Jurkat, Clone E6-1 (cell line): Measurements from ENCODE around the gene ADGRL2. TPM values are rescaled to one million over a fixed set of nuclear protein-coding genes. Genes with fewer than 3 reads are reported as not detected.

ENCODE experiments used
- DNase-seq: peaks from one replicate; pipeline ENCODE4 v3.0.0-alpha.2; 2011; ENCODE audit warnings: low read depth, low spot score
- H3K4me3 ChIP-seq: 2 replicates; pipeline ENCODE4 v1.5.1; 2011; ENCODE audit warnings: mild to moderate bottlenecking, low read length, control low read depth, moderate library complexity
- polyA plus RNA-seq: library from polyadenylated mRNA; unstranded; fragments of >200 nt; gene quantifications from one replicate; pipeline ENCODE4 v1.2.1, GENCODE V29; 2012; ENCODE audit warnings: missing spikeins; ENCODE audit not compliant: insufficient read length, insufficient read depth

The ADGRL2 gene
- polyA plus RNA-seq = 1.3 TPM

DNA sequence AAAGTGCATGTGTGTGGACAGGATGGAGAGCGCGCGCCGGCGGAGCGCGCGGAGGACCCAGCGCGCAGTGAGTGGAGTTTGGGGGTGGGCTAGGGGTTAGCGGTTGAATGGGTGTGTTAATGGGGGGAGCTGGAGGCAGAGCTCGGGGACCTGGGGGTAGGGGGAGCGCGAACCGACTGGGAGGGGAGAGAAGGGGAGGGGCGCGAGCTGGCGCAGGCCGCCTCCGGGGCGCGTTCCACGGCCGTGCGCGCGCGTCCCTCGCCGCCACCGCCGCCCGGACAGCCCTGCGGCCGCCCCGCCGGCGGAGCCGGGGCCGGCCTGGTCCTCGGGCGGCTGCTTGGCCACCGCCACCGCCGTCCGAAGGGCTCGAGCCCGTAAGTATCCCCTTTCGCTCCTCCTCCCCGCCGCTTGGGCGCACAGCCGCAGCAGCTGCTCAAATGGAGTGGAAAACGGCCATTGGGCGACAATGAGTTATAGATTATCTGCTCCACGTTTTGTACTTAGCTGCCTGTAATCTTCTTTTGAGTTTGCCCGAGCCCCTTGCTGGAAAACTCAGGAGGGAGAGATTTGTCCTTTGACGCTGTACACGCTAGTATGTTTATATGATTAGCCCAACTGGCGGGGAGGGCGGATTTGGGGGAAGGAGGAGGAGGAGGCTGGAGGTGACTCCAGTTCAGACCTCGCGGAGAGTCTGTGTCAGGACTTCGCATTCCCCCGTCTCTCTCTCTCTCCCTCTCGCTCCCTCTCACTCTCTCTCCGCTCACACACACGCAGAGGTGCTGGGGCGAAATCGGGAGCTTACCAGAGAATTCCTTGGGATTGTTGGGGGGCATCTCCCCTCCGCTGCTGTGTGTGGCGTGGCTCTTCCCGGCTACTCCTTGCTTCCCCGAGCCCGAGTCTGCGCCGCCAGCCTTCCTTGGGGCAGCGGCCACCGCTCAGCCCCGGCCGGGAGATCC, at the start of gene ADGRL2:
Gene ADGRL2 (plus strand): TSS at position 240 of the 956 bp plus-strand sequence. CDS start 36,051 bp downstream, outside the sequence.
- H3K4me3 ChIP-seq = peak within 1 kb of the TSS; percentile 24
- peak; percentile 14 for DNase-seq

GRCh38 chr1:81752840-81753239, 47.9 kb upstream of the ADGRL2 start:
- DNase-seq = no peak
- H3K4me3 ChIP-seq = no peak overlapping the region

- no peak for DNase-seq
- H3K4me3 ChIP-seq = no peak overlapping the region
These were observed 46.3 kb upstream of the ADGRL2 start for GRCh38 chr1:81754424-81754823.

DNA sequence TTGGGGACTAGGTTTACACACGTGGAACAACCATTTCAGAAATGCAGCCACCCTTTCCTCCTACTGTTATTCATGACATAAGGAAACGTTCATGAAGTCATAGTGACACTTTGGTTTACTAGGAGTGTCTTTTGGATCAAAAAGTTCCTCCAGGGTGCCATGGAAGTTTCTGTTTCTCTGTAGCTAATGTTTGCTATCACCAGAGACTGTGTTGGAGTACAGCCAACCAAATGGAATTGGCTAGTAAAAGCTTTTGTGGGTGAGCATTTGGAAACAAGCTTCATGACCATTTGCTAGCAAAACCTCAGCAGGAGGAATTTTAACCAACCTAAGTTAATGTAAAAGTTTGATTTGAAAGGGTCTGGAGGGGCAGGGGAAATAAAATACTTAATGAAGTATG, 43.9 kb upstream of the ADGRL2 start:
- H3K4me3 ChIP-seq = no peak overlapping the region

GRCh38 chr1:81757398-81758020, 43.2 kb upstream of the ADGRL2 start:
- no peak overlapping the region for H3K4me3 ChIP-seq
- no peak for DNase-seq

More for the DNA sequence above, 43.9 kb upstream of the ADGRL2 start:
- DNase-seq = no peak

DNA sequence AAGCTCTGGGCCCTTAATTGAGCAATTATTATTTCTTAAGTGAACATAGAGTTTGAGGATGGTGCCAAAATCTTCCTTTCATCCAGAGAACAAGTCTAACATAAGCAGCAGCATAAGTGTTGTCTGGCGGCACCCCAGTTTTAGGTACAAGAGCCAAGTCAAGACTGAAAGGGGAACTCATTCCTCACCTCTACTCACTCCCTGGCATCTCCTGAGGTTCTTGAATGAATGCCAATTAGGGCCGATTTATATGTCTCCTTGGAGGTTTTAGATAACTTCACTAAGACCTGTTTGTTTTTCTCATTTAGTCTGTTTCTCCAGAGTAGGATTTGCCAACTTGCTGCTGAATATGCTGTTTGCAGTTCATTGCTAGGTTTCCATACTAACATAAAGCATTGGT, 42.6 kb upstream of the ADGRL2 start:
- DNase-seq = no peak
- H3K4me3 ChIP-seq = no peak overlapping the region

DNA sequence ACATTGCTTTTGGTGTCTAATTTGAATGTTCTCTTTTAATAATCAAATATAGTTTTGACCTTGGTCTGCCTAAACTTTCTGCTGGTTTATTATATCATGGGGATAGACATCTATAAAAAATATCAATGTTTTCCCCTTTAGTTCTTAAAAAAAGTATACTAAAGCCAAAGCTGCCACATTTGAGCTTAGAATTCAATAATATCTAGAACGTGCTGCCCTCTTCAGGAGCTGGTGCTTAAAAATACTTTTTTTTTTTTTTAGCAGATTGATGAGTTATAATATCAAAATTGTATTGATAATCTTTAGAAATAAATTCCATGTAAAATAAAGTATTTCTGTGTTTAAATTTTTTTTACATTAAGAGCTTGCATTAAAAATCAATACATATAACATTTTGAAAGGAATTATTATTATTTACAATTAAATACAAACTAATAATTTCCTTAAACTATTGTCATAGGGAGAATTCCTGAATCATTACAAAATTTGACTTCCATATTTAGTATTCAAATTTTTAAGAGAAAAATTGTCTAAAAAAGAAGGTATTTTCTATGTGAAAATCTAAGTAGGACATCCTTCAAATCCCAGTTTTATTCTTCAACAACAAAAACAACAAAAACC, 40.1 kb upstream of the ADGRL2 start:
- no peak for DNase-seq
- H3K4me3 ChIP-seq = no peak overlapping the region

DNA sequence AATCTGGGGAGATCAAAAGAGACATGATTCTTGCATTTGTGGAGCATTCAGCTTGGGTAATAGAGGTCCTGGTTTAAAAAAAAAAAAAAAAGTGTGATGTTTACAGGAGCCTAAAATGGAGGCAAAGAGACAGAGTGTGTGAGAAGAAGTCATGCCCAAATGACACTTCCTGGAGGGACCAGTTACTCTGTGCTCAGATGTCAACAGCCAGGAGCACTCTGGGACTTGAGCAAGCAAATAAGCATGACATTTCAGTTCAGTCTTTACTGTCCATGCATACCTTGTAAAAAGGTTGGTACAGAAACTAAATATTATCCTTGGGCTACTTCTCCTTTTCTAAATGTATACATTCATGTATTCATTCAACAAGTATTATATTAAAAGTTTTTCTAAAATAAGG, 25.2 kb upstream of the ADGRL2 start:
- no peak for DNase-seq
- H3K4me3 ChIP-seq = no peak overlapping the region

- no peak overlapping the region for H3K4me3 ChIP-seq
- DNase-seq = no peak
These were observed 19.9 kb upstream of the ADGRL2 start for GRCh38 chr1:81780705-81781454.

- no peak overlapping the region for H3K4me3 ChIP-seq
These were observed 19.0 kb upstream of the ADGRL2 start for GRCh38 chr1:81781749-81782148.

DNA sequence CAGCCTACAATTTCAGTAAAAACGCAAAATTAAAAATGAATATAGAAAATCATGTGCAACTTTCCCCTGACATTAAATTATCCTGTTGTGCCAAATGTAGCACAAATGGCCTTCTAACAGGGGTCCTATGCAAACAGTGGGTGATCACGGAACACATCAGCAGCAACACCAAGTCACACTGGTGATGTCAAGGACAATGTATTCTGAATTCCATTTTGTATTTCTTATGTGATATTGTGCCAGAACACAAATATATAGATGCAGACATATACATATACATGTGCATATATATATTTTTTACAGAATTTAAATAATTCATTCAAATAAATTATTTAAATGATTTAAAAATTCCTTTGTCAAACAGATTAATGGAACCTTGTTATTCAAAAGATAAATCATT, 8.6 kb upstream of the ADGRL2 start:
- no peak overlapping the region for H3K4me3 ChIP-seq
- DNase-seq = no peak

More at GRCh38 chr1:81781749-81782148, 19.0 kb upstream of the ADGRL2 start:
- no peak for DNase-seq

DNA sequence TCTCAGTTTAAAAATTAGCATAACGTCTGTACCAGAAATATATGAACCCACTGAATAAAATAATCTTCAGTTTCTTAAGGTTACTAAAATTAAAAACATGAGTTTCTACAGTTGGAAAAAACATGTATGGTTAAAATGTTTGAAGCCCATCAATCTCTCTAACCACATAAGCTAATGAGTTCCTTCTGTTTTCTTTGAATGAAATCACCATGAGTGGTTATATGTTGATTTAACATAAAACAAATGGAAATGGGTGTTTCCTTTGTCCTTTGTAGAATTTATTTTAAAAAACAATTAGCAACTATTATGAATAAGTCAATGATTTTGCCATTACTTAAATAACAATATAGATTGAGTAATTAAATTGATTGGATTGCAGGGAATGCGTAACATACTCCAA, 3.0 kb upstream of the ADGRL2 start:
- H3K4me3 ChIP-seq = no peak overlapping the region
- no peak for DNase-seq

DNA sequence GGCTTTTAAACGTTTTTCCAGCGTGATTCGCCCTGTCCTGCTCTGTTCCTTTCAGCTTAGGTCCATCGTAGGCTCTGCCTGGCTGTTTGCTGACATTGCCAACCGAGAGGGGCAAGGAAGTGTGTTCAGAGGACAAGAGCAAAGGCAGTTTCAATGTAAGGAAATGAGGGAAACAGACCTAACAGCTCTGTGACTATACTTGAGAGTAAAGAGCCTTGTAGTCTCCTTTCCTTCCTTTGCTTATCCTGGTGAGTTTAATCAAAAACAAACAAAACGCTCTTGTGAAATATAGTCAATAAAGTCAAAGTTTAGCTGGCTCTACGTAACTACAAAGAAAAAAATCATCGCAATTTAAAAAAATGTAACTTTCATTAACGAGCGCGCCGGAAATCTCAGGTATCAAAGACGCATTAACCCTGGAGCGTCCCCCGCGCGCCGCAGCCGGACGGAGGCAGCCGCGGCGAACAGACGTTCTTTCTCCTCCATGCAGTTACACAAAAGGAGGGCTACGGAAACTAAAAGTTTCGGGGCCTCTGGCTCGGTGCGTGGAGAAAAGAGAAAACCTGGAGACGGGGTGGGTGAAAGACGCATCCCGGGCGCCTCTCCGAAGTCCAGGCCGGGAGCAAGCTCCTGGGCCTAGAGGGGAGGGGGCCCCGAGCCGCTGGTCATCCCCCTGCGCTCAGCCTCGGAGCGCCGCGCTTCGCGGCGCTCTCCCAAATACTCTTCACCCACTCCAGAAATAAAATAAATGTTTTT, 617 bp upstream of the ADGRL2 start:
- 0 out of 2 replicates have a peak overlapping the region, but pooled peaks have one; percentile 3 for H3K4me3 ChIP-seq
- no peak for DNase-seq

- H3K4me3 ChIP-seq = no peak overlapping the region
- DNase-seq = no peak
These were observed 1.1 kb downstream of the ADGRL2 start for GRCh38 chr1:81801651-81802456.

GRCh38 chr1:81802457-81802706, 1.6 kb downstream of the ADGRL2 start:
- H3K4me3 ChIP-seq = no peak overlapping the region
- DNase-seq = no peak

GRCh38 chr1:81802707-81803430, 2.1 kb downstream of the ADGRL2 start:
- no peak overlapping the region for H3K4me3 ChIP-seq
- no peak for DNase-seq

DNA sequence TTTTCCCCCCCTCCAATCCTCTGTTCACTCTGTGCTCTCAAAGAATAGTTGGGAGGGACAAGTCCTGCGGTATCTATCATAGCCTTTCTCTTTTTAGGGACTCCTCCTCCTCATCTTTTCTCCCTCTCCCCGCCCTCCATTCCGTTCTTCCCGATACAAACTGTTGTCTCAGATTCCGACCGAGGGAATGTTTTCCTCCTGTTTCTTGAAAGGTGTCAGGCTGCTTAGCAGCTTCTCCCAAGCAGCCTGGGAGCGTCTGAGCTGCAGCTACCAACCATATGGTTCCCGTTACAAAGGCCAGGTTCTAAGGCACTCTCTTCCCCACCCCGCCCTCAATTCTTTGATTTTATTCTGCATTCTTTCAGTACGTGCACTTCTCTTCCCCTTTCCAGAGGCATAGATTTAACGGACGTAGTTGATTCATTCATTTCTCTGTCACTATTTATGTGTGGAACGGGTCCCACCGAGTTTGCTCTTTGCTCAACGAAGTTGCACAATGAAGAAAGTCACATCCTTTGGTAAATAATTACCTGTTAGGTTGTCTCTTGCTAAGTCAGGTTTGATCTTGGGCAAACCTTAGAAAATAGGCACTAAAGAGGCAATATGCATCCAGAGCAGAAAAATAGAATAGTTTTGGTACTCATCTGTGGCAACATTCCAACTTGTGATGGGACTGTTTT, 2.8 kb downstream of the ADGRL2 start:
- no peak overlapping the region for H3K4me3 ChIP-seq
- no peak for DNase-seq
